GM13977 (cell line): ENCODE results near the gene TECR.

ENCODE experiments used
- DNase-seq: peaks from one replicate; pipeline ENCODE4 v3.0.0; 2012; ENCODE audit warnings: low spot score
- in situ Hi-C: fragments of 300-500 bp; cut with MboI; formaldehyde crosslinking; loops from one replicate; pipeline ENCODE4 v1.12.0; 2022; ENCODE audit warnings: low sequenced_read_pairs, low pct_unique_long_range_greater_than_20kb, mixed read lengths, inconsistent platforms; ENCODE audit not compliant: unreplicated experiment
- TF ChIP-seq, protein P1 (sequence below): IDR thresholded peaks from 2 replicates; pipeline ENCODE4 v1.5.1; 2012; ENCODE audit warnings: mild to moderate bottlenecking, control low read depth; ENCODE audit not compliant: insufficient read depth; ENCODE audit errors: extremely low read depth, missing control alignments

Gene TECR

GRCh38 chr19:14492756-14493337, 36.5 kb upstream of the TECR start:
- in situ Hi-C loops: no loop called here
- TF ChIP-seq, protein P1, sequence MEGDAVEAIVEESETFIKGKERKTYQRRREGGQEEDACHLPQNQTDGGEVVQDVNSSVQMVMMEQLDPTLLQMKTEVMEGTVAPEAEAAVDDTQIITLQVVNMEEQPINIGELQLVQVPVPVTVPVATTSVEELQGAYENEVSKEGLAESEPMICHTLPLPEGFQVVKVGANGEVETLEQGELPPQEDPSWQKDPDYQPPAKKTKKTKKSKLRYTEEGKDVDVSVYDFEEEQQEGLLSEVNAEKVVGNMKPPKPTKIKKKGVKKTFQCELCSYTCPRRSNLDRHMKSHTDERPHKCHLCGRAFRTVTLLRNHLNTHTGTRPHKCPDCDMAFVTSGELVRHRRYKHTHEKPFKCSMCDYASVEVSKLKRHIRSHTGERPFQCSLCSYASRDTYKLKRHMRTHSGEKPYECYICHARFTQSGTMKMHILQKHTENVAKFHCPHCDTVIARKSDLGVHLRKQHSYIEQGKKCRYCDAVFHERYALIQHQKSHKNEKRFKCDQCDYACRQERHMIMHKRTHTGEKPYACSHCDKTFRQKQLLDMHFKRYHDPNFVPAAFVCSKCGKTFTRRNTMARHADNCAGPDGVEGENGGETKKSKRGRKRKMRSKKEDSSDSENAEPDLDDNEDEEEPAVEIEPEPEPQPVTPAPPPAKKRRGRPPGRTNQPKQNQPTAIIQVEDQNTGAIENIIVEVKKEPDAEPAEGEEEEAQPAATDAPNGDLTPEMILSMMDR: no peak
- no peak for DNase-seq

DNA sequence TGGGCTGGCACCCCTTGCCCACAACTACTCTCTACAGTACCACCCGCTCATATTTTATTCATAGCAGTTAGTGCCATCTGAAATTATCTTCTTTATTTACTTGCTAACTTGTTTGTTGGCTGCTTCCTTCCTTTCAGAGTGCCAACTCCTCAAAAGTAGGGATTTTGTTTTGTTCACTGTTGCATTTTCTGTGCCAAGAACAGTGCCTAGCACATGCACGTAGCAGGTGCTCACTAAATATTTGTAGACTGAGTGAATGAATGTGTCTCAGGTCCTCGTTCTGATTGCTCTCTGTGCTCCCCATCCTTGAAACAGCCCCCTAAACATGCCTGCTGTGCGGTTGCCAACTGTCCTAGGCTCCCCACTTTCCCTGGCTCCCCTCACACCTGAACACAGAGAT, 35.0 kb upstream of the TECR start:
- TF ChIP-seq, protein P1: no peak
- no peak for DNase-seq
- in situ Hi-C loops: no loop called here

GRCh38 chr19:14494910-14495671, 34.3 kb upstream of the TECR start:
- peak; percentile 43 for DNase-seq
- in situ Hi-C loops: no loop called here
- TF ChIP-seq, protein P1: no peak

GRCh38 chr19:14495672-14496028, 33.7 kb upstream of the TECR start:
- TF ChIP-seq, protein P1: no peak
- in situ Hi-C loops: no loop called here

DNA sequence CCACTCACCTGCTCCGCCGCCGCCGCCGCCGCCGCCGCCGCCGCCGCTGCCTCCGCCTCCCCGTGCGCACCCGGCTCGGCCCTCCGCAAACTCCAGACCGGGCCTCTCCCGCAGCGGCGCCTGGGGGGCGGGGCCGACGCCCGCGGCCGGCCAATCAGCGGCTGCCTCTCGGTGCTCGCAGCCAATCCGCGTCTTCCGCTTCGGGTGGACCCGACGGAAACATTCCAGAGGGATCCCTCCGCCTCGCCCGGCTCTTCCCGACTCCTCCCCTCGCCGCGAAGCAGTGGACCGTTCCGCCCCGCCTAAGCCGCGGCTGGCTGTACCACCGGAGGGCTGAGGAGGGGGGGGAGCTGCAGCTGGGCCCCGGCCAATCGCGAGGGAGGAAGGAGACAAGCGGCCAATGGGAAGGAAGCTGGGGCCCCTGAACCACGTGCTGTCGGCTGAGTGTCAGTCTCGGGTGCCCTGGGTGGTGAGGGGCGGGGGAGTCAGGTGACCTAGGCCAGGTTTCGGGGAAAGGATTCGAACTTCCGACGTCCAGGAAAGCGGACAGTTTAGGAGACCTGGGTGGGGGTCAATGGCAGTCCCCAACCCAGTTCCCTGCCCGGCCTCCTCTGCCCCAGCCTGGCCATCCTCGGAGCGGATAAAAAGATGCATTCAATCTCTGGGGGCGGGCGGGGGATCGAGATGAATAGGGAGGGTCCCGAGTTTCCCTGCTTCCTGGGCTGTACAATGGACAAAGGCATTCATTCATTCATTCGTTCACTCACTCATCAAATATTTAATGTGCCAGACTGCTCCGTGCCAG, 33.2 kb upstream of the TECR start, which contains the start of gene GIPC1:
Gene GIPC1, minus strand, starts transcription at position 99 of the 805 bp plus-strand sequence. CDS start 13,151 bp downstream, outside the sequence.
- peak; percentile 98 for DNase-seq
- in situ Hi-C loops: no loop called here
- TF ChIP-seq, protein P1: no peak

More at GRCh38 chr19:14495672-14496028, 33.7 kb upstream of the TECR start:
- no peak for DNase-seq

GRCh38 chr19:14496834-14497227, 32.6 kb upstream of the TECR start:
- in situ Hi-C loops: no loop called here

More at GRCh38 chr19:14496834-14497227, 32.6 kb upstream of the TECR start:
- DNase-seq: no peak
- TF ChIP-seq, protein P1: no peak
